PC-3 (cell line): ENCODE data around the gene ABCA3. TPM values are rescaled to one million over a fixed set of nuclear protein-coding genes. Genes with fewer than 3 reads are reported as not detected.
"Not testable (repeated sequence)": the region's sequence is repeated elsewhere in the genome, so short reads cannot be mapped to it uniquely, and the experiment has no call there.

ENCODE experiments used
- ATAC-seq: fragments of 200-7000 bp; cut with Tn5 transposase; 2 replicates; pipeline ENCODE4 v1.9.1; 2020; ENCODE audit warnings: mild to moderate bottlenecking, moderate library complexity
- BruUV-seq: library from RNA; stranded (reverse); fragments of 400-500 nt; replicated peaks from 2 replicates; lab custom pipeline; 2021; lab: Mats Ljungman, UMichigan
- CTCF ChIA-PET: fragments of 300-600 bp; sonication (Branson Sonifier 250); formaldehyde crosslinking; loops from one replicate; lab custom pipeline; 2022; ENCODE audit warnings: antibody characterized with exemption; lab: Charles Lee
- POLR2A ChIA-PET: fragments of 300-600 bp; sonication (Branson Sonifier 250); formaldehyde crosslinking; loops from one replicate; lab custom pipeline; 2022; ENCODE audit warnings: antibody characterized with exemption; ENCODE audit not compliant: unreplicated experiment; lab: Charles Lee
- DNase-seq: peaks from one replicate; pipeline ENCODE4 v3.0.0-alpha.2; 2015
- H2AFZ ChIP-seq: fragments of 300-600 bp; sonication (generic); 2 replicates; pipeline ENCODE4 v1.6.0; 2016; ENCODE audit warnings: antibody characterized with exemption, low read length
- H3F3A ChIP-seq: fragments of 300-600 bp; sonication (generic); one replicate; pipeline ENCODE4 v1.6.0; 2017; ENCODE audit warnings: antibody characterized with exemption, low read length, control low read depth, mild to moderate bottlenecking; ENCODE audit not compliant: unreplicated experiment
- H3K27ac ChIP-seq: fragments of 300-600 bp; sonication (generic); 2 replicates; pipeline ENCODE4 v1.5.1; 2016; ENCODE audit warnings: mild to moderate bottlenecking, low read length
- H3K27me3 ChIP-seq: fragments of 300-600 bp; sonication (generic); 2 replicates; pipeline ENCODE4 v1.6.1; 2016; ENCODE audit warnings: low read length, mixed read lengths
- H3K36me3 ChIP-seq: fragments of 300-600 bp; sonication (generic); 2 replicates; pipeline ENCODE4 v1.6.1; 2016; ENCODE audit warnings: low read depth, mixed run types, low read length, mixed read lengths
- H3K4me1 ChIP-seq: fragments of 300-600 bp; sonication (generic); 2 replicates; pipeline ENCODE4 v1.5.1; 2016; ENCODE audit warnings: low read length; ENCODE audit not compliant: insufficient read depth
- H3K4me2 ChIP-seq: fragments of 300-600 bp; sonication (generic); 2 replicates; pipeline ENCODE4 v1.6.0; 2016; ENCODE audit warnings: low read length
- H3K4me3 ChIP-seq: fragments of 300-600 bp; sonication (generic); 2 replicates; pipeline ENCODE4 v1.5.1; 2016; ENCODE audit warnings: mild to moderate bottlenecking, low read length, mixed read lengths
- H3K79me2 ChIP-seq: fragments of 300-600 bp; sonication (generic); 2 replicates; pipeline ENCODE4 v1.6.1; 2017; ENCODE audit warnings: low read length, mixed read lengths
- H3K9ac ChIP-seq: fragments of 300-600 bp; sonication (generic); 2 replicates; pipeline ENCODE4 v1.6.0; 2016; ENCODE audit warnings: mild to moderate bottlenecking, low read length
- H3K9me2 ChIP-seq: fragments of 300-600 bp; sonication (generic); replicated peaks from 2 replicates; pipeline ENCODE4 v1.6.1; 2016; ENCODE audit warnings: mixed run types, low read length, mixed read lengths
- H3K9me3 ChIP-seq: fragments of 300-600 bp; sonication (generic); 2 replicates; pipeline ENCODE4 v1.6.1; 2016; ENCODE audit warnings: low read length, mixed read lengths
- H4K20me1 ChIP-seq: fragments of 300-600 bp; sonication (generic); 2 replicates; pipeline ENCODE4 v1.6.1; 2016; ENCODE audit warnings: low read length, mixed read lengths
- EZH2 ChIP-seq: fragments of 300-600 bp; sonication (generic); IDR thresholded peaks from one replicate; pipeline ENCODE4 v1.6.1; 2017; ENCODE audit warnings: antibody characterized with exemption, mild to moderate bottlenecking, low read length; ENCODE audit not compliant: unreplicated experiment
- EZH2phosphoT487 ChIP-seq: fragments of 300-600 bp; sonication (generic); IDR thresholded peaks from 2 replicates; pipeline ENCODE4 v1.6.1; 2018; ENCODE audit warnings: mild to moderate bottlenecking, antibody characterized with exemption, low read length, borderline replicate concordance
- intact Hi-C: fragments of 100-400 bp; cut with micrococcal nuclease; formaldehyde crosslinking; loops from 2 replicates; pipeline ENCODE4 v1.9.0; 2023
- total RNA-seq: library from RNA; depleted of rRNA; stranded (reverse); fragments of >200 nt; gene quantifications from 2 replicates; pipeline ENCODE4 v1.2.3, GENCODE V29; 2014
- TF ChIP-seq, protein P1 (sequence below): fragments of 300-600 bp; sonication (generic); conservative IDR thresholded peaks from 2 replicates; pipeline ENCODE4 v1.5.1; 2017; ENCODE audit warnings: antibody characterized with exemption, low read depth, mild to moderate bottlenecking, low read length

The ABCA3 gene
- total RNA-seq, 1 experiment from 2014 or later = 11.0 TPM

DNA sequence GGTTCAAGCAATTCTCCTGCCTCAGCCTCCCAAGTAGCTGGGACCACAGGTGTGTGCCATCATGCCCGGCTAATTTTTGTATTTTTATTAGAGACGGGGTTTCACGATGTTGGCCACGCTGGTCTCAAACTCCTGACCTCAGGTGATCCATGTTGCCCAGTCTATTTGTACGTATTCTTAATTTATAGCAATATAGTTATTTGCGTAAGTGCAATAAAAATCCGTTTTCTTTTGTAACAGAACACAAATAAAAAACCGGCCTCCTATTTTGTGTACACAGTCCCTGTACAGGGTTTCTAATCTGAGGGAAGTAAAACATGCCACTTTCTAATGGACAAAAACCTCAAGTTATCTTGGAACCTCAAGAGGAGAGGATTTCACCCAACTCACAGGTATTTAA lies 80.3 kb downstream of the ABCA3 start:
- TF ChIP-seq EZH2 (no peak), EZH2phosphoT487 (no peak)
- TF ChIP-seq, protein P1, sequence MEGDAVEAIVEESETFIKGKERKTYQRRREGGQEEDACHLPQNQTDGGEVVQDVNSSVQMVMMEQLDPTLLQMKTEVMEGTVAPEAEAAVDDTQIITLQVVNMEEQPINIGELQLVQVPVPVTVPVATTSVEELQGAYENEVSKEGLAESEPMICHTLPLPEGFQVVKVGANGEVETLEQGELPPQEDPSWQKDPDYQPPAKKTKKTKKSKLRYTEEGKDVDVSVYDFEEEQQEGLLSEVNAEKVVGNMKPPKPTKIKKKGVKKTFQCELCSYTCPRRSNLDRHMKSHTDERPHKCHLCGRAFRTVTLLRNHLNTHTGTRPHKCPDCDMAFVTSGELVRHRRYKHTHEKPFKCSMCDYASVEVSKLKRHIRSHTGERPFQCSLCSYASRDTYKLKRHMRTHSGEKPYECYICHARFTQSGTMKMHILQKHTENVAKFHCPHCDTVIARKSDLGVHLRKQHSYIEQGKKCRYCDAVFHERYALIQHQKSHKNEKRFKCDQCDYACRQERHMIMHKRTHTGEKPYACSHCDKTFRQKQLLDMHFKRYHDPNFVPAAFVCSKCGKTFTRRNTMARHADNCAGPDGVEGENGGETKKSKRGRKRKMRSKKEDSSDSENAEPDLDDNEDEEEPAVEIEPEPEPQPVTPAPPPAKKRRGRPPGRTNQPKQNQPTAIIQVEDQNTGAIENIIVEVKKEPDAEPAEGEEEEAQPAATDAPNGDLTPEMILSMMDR = no peak
- no peak overlapping the region for H3K4me3 ChIP-seq
- intact Hi-C loops = no loop called here
- no peak for ATAC-seq
- no peak overlapping the region for H2AFZ ChIP-seq
- peaks cover 63% of the 10 kb centered on the region for H3K36me3 ChIP-seq
- no peak overlapping the region for H3K9ac ChIP-seq
- no peaks in the 10 kb centered on the region for H3K4me1 ChIP-seq
- no TSS peak for BruUV-seq
- no peaks in the 10 kb centered on the region for H3F3A ChIP-seq
- ChIA-PET CTCF (no interaction called here), POLR2A (no interaction called here)
- no peak overlapping the region for H3K4me2 ChIP-seq
- no peaks in the 10 kb centered on the region for H3K27me3 ChIP-seq
- H3K9me3 ChIP-seq = no peaks in the 10 kb centered on the region
- peaks cover 28% of the 10 kb centered on the region for H4K20me1 ChIP-seq
- H3K9me2 ChIP-seq = no peaks in the 10 kb centered on the region
- no peak for DNase-seq
- H3K79me2 ChIP-seq = peaks cover 46% of the 10 kb centered on the region
- no peak overlapping the region for H3K27ac ChIP-seq

- intact Hi-C loops, ATAC-seq, H3K27ac ChIP-seq, H3K4me3 ChIP-seq, H2AFZ ChIP-seq, DNase-seq, CTCF ChIA-PET, BruUV-seq, H3F3A ChIP-seq, H3K27me3 ChIP-seq, H3K4me2 ChIP-seq, H3K9ac ChIP-seq, H3K9me2 ChIP-seq, POLR2A ChIA-PET, H3K9me3 ChIP-seq, H3K4me1 ChIP-seq: not testable (repeated sequence)
- Histone ChIP-seq H3K36me3 (peaks cover 57% of the 10 kb centered on the region), H3K79me2 (peaks cover 28% of the 10 kb centered on the region), H4K20me1 (0 out of 2 replicates have a peak, but pooled peaks cover 13% of the 10 kb centered on the region)
These were observed 82.0 kb downstream of the ABCA3 start for GRCh38 chr16:2258530-2258929.

GRCh38 chr16:2257726-2258125 lies 82.8 kb downstream of the ABCA3 start:
- Histone ChIP-seq H3K9me2 (no peaks in the 10 kb centered on the region), H3K4me3 (no peak overlapping the region), H2AFZ (no peak overlapping the region), H3K9ac (no peak overlapping the region), H3K9me3 (no peaks in the 10 kb centered on the region), H3K4me2 (no peak overlapping the region), H3K4me1 (no peaks in the 10 kb centered on the region), H3K27me3 (no peaks in the 10 kb centered on the region), H4K20me1 (0 out of 2 replicates have a peak, but pooled peaks cover 11% of the 10 kb centered on the region), H3F3A (no peaks in the 10 kb centered on the region), H3K36me3 (peaks cover 52% of the 10 kb centered on the region), H3K27ac (no peak overlapping the region), H3K79me2 (peaks cover 20% of the 10 kb centered on the region)
- BruUV-seq = no TSS peak
- DNase-seq (no peak), ATAC-seq (no peak)
- intact Hi-C loops = no loop called here
- CTCF ChIA-PET = no interaction called here
- TF ChIP-seq, protein P1 = no peak
- TF ChIP-seq EZH2phosphoT487 = no peak
- no peak for TF ChIP-seq EZH2
- POLR2A ChIA-PET = no interaction called here
